GM18909 (cell line): ENCODE measurements around the gene PTPRK.
"Not testable (repeated sequence)": the region's sequence is repeated elsewhere in the genome, so short reads cannot be mapped to it uniquely, and the experiment has no call there.

Source experiments
- ATAC-seq: cut with Tn5 transposase; IDR thresholded peaks from one replicate; pipeline ENCODE4 v1.9.1; 2021; ENCODE audit warnings: mild to moderate bottlenecking; ENCODE audit not compliant: unreplicated experiment, poor library complexity

The PTPRK gene

GRCh38 chr6:127997496-127998164 lies 522.8 kb downstream of the PTPRK start:
- no peak for ATAC-seq

GRCh38 chr6:127996925-127997324 lies 523.5 kb downstream of the PTPRK start:
- no peak for ATAC-seq

GRCh38 chr6:127992144-127992543 lies 528.3 kb downstream of the PTPRK start:
- no peak for ATAC-seq

- no peak for ATAC-seq
Observed at GRCh38 chr6:127990074-127990473, 530.3 kb downstream of the PTPRK start.

DNA sequence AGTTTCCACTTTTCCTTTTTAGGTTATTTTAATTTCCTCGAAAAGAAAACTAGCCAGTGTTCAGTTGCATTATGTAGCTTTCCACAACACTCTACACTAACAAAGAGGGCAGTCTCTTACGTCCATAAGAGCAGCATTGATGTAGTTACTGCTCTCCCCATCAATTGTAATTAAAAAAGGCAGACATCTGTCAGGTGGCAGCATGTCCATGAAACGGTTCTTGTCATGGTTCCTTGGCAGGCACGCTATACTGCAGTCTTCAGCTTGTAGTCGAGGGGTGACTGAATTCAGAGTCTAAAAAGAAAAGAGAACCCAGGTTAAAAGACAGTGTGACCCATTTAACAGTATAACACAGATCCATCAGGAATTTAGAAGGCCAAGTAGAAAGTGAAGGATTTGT lies 539.4 kb downstream of the PTPRK start:
- ATAC-seq, result no peak

GRCh38 chr6:127978185-127978584 lies 542.2 kb downstream of the PTPRK start:
- not testable (repeated sequence) for ATAC-seq

- ATAC-seq, result no peak
Observed at GRCh38 chr6:127976796-127977195, 543.6 kb downstream of the PTPRK start.

DNA sequence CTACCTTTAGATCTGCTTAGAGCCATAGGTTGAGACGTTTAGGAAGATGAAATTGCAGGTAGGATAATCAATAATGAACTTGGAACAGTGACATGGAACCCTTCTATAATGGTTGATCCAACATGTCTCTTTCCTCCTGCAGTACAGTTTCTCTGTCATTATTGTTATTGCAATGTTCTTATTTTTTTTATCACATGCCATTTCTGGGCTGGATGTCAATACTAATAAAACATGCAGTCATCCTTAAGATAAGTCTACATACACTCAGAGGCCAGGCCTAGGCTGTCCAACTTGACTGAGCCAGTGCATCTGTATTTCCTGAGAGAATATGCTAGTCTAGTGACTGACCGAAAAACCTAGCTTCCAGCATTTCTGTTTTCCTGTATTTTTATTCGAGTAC lies 544.3 kb downstream of the PTPRK start:
- ATAC-seq, result no peak

DNA sequence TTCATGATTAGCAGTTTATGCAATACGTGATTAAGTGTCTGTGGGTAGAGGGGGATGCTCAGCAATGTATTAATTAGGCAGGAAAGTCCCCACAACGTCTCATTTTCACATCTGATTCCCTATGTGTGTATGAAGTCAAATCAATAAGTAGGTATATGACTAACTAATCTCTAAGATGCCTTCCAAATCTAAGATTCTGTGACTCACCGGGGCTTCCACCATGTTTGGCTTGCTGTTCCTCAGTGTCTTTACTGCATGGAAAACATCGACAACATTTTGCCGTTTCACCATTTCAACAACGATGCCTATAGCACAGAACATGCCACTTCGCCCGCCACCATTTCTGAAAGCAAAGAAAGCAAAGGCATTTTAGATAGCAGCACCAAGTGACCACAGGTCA lies 547.6 kb downstream of the PTPRK start:
- ATAC-seq, result no peak

- no peak for ATAC-seq
Observed at GRCh38 chr6:127971945-127972391, 548.4 kb downstream of the PTPRK start.

- ATAC-seq, result no peak
Observed at GRCh38 chr6:127971386-127971785, 549.0 kb downstream of the PTPRK start.

DNA sequence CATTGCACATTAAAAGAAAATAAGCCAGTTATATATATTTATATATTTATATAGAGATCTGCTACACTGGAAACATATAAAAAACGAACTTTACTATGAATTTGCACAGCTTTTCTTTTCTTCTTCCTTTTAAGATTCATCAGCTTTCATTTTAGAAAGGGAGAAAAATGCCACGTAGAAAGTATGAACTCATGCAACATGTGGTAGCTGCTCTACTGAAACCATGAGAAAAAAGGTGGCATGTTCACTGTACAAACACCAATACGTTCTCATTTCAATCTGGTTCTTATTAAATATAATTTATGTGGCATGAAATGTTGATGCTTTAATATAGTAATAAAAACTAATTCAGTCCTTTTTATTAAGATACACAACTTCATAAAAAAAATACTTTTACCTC lies 550.7 kb downstream of the PTPRK start:
- no peak for ATAC-seq

- ATAC-seq, result no peak
Observed at GRCh38 chr6:127968394-127968793, 552.0 kb downstream of the PTPRK start.

DNA sequence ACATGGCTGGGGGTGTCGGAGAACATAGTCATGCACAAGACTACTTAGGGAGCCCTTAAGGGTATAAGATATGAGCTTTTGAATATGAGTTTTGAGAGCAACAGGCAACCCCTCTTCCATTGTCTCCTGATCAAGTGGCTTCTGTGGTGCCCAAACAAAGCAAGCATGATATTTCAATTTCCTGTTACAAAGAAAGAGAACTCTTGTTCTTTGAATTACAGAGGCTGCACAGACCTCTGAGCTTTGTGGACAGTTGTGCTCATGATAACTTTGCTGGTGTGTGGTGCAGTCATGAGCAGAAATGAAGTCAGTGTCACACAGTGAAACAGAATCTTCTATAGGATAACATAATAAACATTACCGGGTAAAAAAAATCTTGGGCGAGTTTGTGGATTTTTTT lies 552.7 kb downstream of the PTPRK start:
- ATAC-seq, result no peak

DNA sequence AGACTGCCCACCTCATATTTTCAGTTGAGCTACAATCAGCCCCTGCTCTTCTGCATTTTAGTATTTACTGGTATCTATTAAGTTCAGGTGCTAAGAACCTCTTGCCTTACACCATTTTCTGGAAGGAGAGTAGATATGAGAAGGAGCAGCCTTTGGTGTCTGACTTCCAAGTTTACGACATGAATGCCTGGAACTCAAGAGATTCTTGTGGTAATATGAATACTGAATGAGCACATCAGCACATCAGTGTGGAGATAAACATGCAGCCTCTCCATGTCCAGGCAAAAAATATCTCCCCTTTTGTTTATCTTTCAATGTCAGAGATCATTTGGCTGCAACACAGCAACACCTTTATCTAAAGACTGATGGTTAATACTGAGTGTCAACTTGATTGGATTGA lies 553.8 kb downstream of the PTPRK start:
- ATAC-seq, result no peak

DNA sequence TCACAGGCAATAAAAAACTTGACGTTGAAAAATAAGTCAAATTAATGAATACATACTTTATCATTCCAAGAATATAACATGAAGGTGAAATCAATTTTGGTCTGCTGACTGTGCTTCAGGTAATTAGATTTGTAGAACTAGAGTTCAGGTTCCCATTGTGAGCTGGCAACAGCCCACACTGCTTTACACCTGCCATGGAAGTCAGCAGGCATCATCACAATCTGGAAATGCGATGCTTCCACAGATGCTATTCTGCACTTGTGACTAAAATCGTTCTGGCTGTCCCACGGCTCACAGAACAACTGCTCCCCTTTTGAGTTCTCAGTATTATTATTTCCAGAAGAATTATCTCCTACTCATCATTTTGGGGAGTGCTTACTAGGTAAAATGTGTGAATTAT lies 556.9 kb downstream of the PTPRK start:
- no peak for ATAC-seq

- no peak for ATAC-seq
Observed at GRCh38 chr6:127959869-127960268, 560.5 kb downstream of the PTPRK start.

DNA sequence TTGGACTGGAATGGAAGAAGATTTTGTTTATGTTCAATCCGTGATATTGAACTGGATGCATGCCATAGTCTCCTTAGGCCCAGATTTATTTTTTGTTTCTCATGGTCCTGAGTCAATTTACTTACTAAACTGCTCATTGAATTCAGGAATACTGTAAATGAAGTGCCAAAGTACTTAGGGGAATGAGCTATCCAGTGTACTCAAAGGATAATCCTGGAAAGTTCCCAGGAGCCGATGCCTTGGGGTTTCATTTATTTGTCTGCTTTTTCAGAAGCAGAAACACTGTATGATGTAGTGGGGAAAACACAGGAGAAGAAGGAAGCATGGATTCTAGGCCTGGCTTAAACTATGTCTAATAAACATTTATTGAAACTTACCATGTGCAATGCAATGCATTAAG lies 563.4 kb downstream of the PTPRK start:
- no peak for ATAC-seq

GRCh38 chr6:127956260-127956888 lies 564.0 kb downstream of the PTPRK start:
- ATAC-seq, result no peak

DNA sequence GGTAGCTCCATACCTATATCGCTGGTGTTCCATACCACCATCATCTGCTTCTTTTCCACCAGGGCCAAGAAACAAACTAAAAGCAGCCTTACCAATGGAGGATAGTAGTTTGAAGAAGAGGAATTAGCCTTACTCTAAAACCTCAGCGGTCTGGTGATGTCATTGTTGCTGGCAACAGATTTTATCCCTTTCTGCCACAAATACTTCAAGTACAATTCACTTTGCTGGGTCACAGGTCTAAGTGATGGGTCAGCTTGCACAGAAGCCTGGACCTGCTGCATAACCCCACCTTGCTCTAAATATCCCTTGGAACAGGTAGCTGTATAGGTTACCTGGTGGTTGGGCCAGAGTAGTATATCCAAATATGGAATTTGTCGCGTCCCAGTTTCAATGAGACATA lies 566.3 kb downstream of the PTPRK start:
- no peak for ATAC-seq

GRCh38 chr6:127952831-127953230 lies 567.6 kb downstream of the PTPRK start:
- no peak for ATAC-seq

DNA sequence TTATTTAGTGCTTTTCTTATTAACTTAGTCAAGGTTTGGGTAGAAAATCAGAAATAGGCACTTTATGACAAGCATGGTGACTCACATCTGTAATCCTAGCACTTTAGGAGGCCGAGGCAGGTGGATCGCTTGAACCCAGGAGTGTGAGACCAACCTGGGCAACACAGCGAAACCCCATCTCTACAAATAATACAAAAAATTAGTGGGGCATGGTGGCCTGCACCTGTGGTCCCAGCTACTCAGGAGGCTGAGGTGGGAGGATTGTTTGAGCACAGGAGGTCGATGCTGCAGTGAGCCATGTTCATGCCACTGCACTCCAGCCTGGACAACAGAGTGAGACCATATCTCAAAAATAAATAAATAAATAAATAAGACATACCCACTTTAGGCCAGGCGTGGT lies 568.2 kb downstream of the PTPRK start:
- no peak for ATAC-seq
